GM13977 (cell line): Measurements from ENCODE around the gene DHRS3.
A peak's percentile ranks its signal among the peaks of the same experiment; 100 is the strongest.

Experiments
- DNase-seq: peaks from one replicate; pipeline ENCODE4 v3.0.0; 2012; ENCODE audit warnings: low spot score
- CTCF ChIP-seq: IDR thresholded peaks from 2 replicates; pipeline ENCODE4 v1.5.1; 2012; ENCODE audit warnings: mild to moderate bottlenecking, control low read depth; ENCODE audit not compliant: insufficient read depth; ENCODE audit errors: extremely low read depth, missing control alignments
- in situ Hi-C: fragments of 300-500 bp; cut with MboI; formaldehyde crosslinking; loops from one replicate; pipeline ENCODE4 v1.12.0; 2022; ENCODE audit warnings: low sequenced_read_pairs, low pct_unique_long_range_greater_than_20kb, mixed read lengths, inconsistent platforms; ENCODE audit not compliant: unreplicated experiment

Gene DHRS3

GRCh38 chr1:12604986-12605385 is 13.0 kb downstream of the DHRS3 start:
- DNase-seq: no peak
- no peak for TF ChIP-seq CTCF
- in situ Hi-C loops: loop anchor here (25.0 kb wide), 2 partner anchors 293 to 468 kb away; no protein-coding TSS in a partner anchor

- in situ Hi-C loops: loop anchor here (25.0 kb wide), 2 partner anchors 292 to 467 kb away; no protein-coding TSS in a partner anchor
- DNase-seq: no peak
- no peak for TF ChIP-seq CTCF
Measured at GRCh38 chr1:12604114-12604874, 13.7 kb downstream of the DHRS3 start.

GRCh38 chr1:12603224-12603623 is 14.8 kb downstream of the DHRS3 start:
- DNase-seq: no peak
- no peak for TF ChIP-seq CTCF
- in situ Hi-C loops: loop anchor here (25.0 kb wide), 2 partner anchors 291 to 466 kb away; no protein-coding TSS in a partner anchor

- DNase-seq: no peak
- no peak for TF ChIP-seq CTCF
- in situ Hi-C loops: loop anchor here (25.0 kb wide), 2 partner anchors 290 to 465 kb away; no protein-coding TSS in a partner anchor
Measured at GRCh38 chr1:12602659-12603024, 15.4 kb downstream of the DHRS3 start.

- in situ Hi-C loops: loop anchor here (25.0 kb wide), 2 partner anchors 290 to 465 kb away; no protein-coding TSS in a partner anchor
- no peak for TF ChIP-seq CTCF
- DNase-seq: no peak
Measured at GRCh38 chr1:12601700-12602658, 16.0 kb downstream of the DHRS3 start.

- in situ Hi-C loops: loop anchor here (25.0 kb wide), 2 partner anchors 289 to 464 kb away; no protein-coding TSS in a partner anchor
- TF ChIP-seq CTCF: peak; percentile 60
- peak; percentile 71 for DNase-seq
Measured at GRCh38 chr1:12600880-12601633, 17.0 kb downstream of the DHRS3 start.
